K562 (cell line): Measurements from ENCODE around the gene SUCO. TPM values are rescaled to one million over a fixed set of nuclear protein-coding genes. Genes with fewer than 3 reads are reported as not detected.
A peak's percentile ranks its signal among the peaks of the same experiment; 100 is the strongest.

ENCODE experiments used
- BRF2 ChIP-seq: IDR thresholded peaks from 3 replicates; pipeline ENCODE4 v1.6.1; 2011; ENCODE audit warnings: borderline replicate concordance, mild to moderate bottlenecking; ENCODE audit not compliant: insufficient read length, insufficient read depth
- CBFA2T3 ChIP-seq: fragments of 450-650 bp; IDR thresholded peaks from 2 replicates; pipeline ENCODE4 v1.6.1; 2017
- CC2D1A ChIP-seq: fragments of 450-650 bp; IDR thresholded peaks from 2 replicates; pipeline ENCODE4 v1.6.1; 2017; ENCODE audit warnings: mild to moderate bottlenecking
- DEAF1 ChIP-seq: fragments of 450-650 bp; formaldehyde crosslinking; IDR thresholded peaks from 2 replicates; pipeline ENCODE4 v1.4.0; 2020; ENCODE audit warnings: mild to moderate bottlenecking, moderate library complexity
- DPF2 ChIP-seq: fragments of 450-650 bp; IDR thresholded peaks from 2 replicates; pipeline ENCODE4 v1.6.1; 2016
- HMBOX1 ChIP-seq: sonication (generic); IDR thresholded peaks from 2 replicates; pipeline ENCODE4 v1.6.1; 2016
- POLR2B ChIP-seq: fragments of 450-650 bp; IDR thresholded peaks from 2 replicates; pipeline ENCODE4 v1.6.1; 2018; ENCODE audit warnings: low read depth; ENCODE audit not compliant: partially characterized antibody
- RAD21 ChIP-seq, 2 experiments: fragments of 250-450 bp in 1 of 2; fragments of 450-650 bp in 1 of 2; sonication (Bioruptor Pico) in 1 of 2; formaldehyde crosslinking in 1 of 2; IDR thresholded peaks in 1 of 2; conservative IDR thresholded peaks in 1 of 2; 2 replicates each; pipeline versions ENCODE4 v1.4.0 to v1.8.0; 2020 to 2022; ENCODE audit warnings: mild to moderate bottlenecking in 2 of 2, moderate library complexity in 1 of 2
- ZBTB40 ChIP-seq, 2 experiments: fragments of 450-650 bp in 1 of 2; sonication (generic) in 1 of 2; formaldehyde crosslinking in 1 of 2; IDR thresholded peaks; 2 replicates each; pipeline versions ENCODE4 v1.7.1 to v1.9.0; 2016 to 2022; ENCODE audit warnings: inconsistent platforms in 1 of 2, mild to moderate bottlenecking in 1 of 2, missing genetic modification reagents in 1 of 2
- ZNF197 ChIP-seq: fragments of 200-800 bp; sonication (Bioruptor generic); IDR thresholded peaks from 2 replicates; pipeline ENCODE4 v1.6.1; 2016; ENCODE audit warnings: low read depth, missing genetic modification characterization, missing compliant biosample characterization
- ZNF239 ChIP-seq: fragments of 250-450 bp; sonication (Bioruptor Pico); IDR thresholded peaks from 2 replicates; pipeline ENCODE4 v1.4.0; 2020; ENCODE audit warnings: mild to moderate bottlenecking
- ZNF395 ChIP-seq: fragments of 200-800 bp; sonication (Bioruptor generic); IDR thresholded peaks from 2 replicates; pipeline ENCODE4 v1.6.1; 2017; ENCODE audit warnings: missing genetic modification characterization, missing compliant biosample characterization
- polyA plus RNA-seq, 8 experiments: library from polyadenylated mRNA; depleted of rRNA in 4 of 8; stranded (reverse) in 5 of 8; unstranded in 3 of 8; fragments of >200 nt; fragmentation: Nextera tagmentation in 2 of 8; fragmentation: Illumina TruSeq in 1 of 8; extraction: Ambion mirVana in 2 of 8; extraction: Trizol in 1 of 8; gene quantifications; 2 replicates each; pipeline versions ENCODE4 v1.2.1 to v1.2.3, GENCODE V29; 2011 to 2014; ENCODE audit warnings: inconsistent platforms in 1 of 8, missing spikeins in 1 of 8
- total RNA-seq, 7 experiments: library from RNA; depleted of rRNA in 6 of 7; stranded (reverse); fragments of >200 nt in 6 of 7; fragmentation: Illumina TruSeq in 2 of 7; extraction: Trizol in 2 of 7; gene quantifications; 2 replicates each; pipeline versions ENCODE4 v1.2.1 to v1.2.3, GENCODE V29; 2011 to 2021; ENCODE audit warnings: low replicate concordance in 1 of 7

The SUCO gene
- total and polyA plus RNA-seq, 9 of the 15 experiments (the other 6 are each of a cell fraction or from before 2014, with no cell fraction given): 2.5 to 20.6 (median 14.3) TPM

- TF ChIP-seq BRF2 (no peak), ZNF239 (CRISPR knock-in tag) (peak; percentile 18; the same call in 1 of the 2 replicates), HMBOX1 (peak; percentile 98), POLR2B (no peak), CC2D1A (0 out of 2 replicates have a peak, but pooled peaks have one; percentile 17), CBFA2T3 (peak; percentile 33; the same call in 1 of the 2 replicates), RAD21 (CRISPR knock-in tag; conservative IDR thresholded peaks at IDR 0.05 in 1 of 2, IDR thresholded peaks at IDR 0.05 in 1 of 2) (peak in 1 of 2 experiments; percentile 15; a peak in 1 of 4 replicates), DEAF1 (CRISPR knock-in tag) (peak; percentile 7; the same call in 1 of the 2 replicates), ZNF197 (peak; percentile 64; the same call in 1 of the 2 replicates), DPF2 (peak; percentile 75), ZNF395 (0 out of 2 replicates have a peak, but pooled peaks have one; percentile 45), ZBTB40 (IDR thresholded peaks at IDR 0.05) (0 out of 2 replicates have a peak, but pooled peaks have one; percentile 15), ZBTB40 (CRISPR knock-in tag; IDR thresholded peaks at IDR 0.05) (no peak)
Observed at GRCh38 chr1:172530000-172530399, 3.0 kb upstream of the SUCO start (continued).
